Panc1 (cell line): ENCODE measurements around the gene SDC4. TPM values are rescaled to one million over a fixed set of nuclear protein-coding genes. Genes with fewer than 3 reads are reported as not detected.

Experiments used
- ATAC-seq: fragments of 200-7000 bp; cut with Tn5 transposase; 2 replicates; pipeline ENCODE4 v1.9.1; 2020; ENCODE audit warnings: mild to moderate bottlenecking, moderate library complexity
- BruUV-seq: library from RNA; stranded (reverse); fragments of 400-500 nt; replicated peaks from 2 replicates; lab custom pipeline; 2021; lab: Mats Ljungman, UMichigan
- CTCF ChIA-PET: fragments of 300-600 bp; sonication (Branson Sonifier 250); formaldehyde crosslinking; loops from one replicate; lab custom pipeline; 2022; ENCODE audit warnings: antibody characterized with exemption; lab: Charles Lee
- POLR2A ChIA-PET: fragments of 300-600 bp; sonication (Branson Sonifier 250); formaldehyde crosslinking; loops from one replicate; lab custom pipeline; 2022; ENCODE audit warnings: antibody characterized with exemption; lab: Charles Lee
- DNase-seq: peaks from one replicate; pipeline ENCODE4 v3.0.0-alpha.2; 2010; ENCODE audit warnings: low read depth, low spot score
- H3K27ac ChIP-seq: 2 replicates; pipeline ENCODE4 v1.5.1; 2011; ENCODE audit warnings: mild to moderate bottlenecking, low read length, inconsistent platforms
- H3K27me3 ChIP-seq: fragments of 200-500 bp; sonication (Bioruptor generic); 2 replicates; pipeline ENCODE4 v1.6.0; 2014; ENCODE audit warnings: low read length, inconsistent platforms; ENCODE audit not compliant: control insufficient read depth, insufficient read depth
- H3K36me3 ChIP-seq: fragments of 200-500 bp; sonication (Bioruptor generic); 2 replicates; pipeline ENCODE4 v1.5.1; 2014; ENCODE audit warnings: inconsistent platforms, mild to moderate bottlenecking, low read length, moderate library complexity; ENCODE audit not compliant: control insufficient read depth, insufficient read depth
- H3K4me1 ChIP-seq: 2 replicates; pipeline ENCODE4 v1.5.1; 2011; ENCODE audit warnings: inconsistent platforms, mild to moderate bottlenecking, low read length, moderate library complexity; ENCODE audit not compliant: control insufficient read depth, insufficient read depth
- H3K4me3 ChIP-seq, 2 experiments: 2 replicates each; pipeline ENCODE4 v1.5.1; 2011 to 2012; ENCODE audit warnings: low read depth in 2 of 2, low read length in 2 of 2, mild to moderate bottlenecking in 2 of 2, inconsistent platforms in 1 of 2, moderate library complexity in 1 of 2
- H3K9me3 ChIP-seq: fragments of 200-500 bp; sonication (Bioruptor generic); 2 replicates; pipeline ENCODE4 v1.5.1; 2014; ENCODE audit warnings: low read depth, mild to moderate bottlenecking, inconsistent platforms, low read length, moderate library complexity; ENCODE audit not compliant: control insufficient read depth, insufficient read depth
- POLR2AphosphoS5 ChIP-seq: IDR thresholded peaks from 2 replicates; pipeline ENCODE4 v1.6.1; 2012; ENCODE audit warnings: mild to moderate bottlenecking, low read depth, low read length, moderate library complexity
- REST ChIP-seq, 2 experiments: IDR thresholded peaks; 2 replicates each; pipeline ENCODE4 v1.6.1; 2011 to 2012; ENCODE audit warnings: low read depth in 2 of 2, control low read depth in 1 of 2, low read length in 1 of 2, mild to moderate bottlenecking in 1 of 2, moderate library complexity in 1 of 2; ENCODE audit not compliant: insufficient read depth in 1 of 2
- SIN3A ChIP-seq: IDR thresholded peaks from 2 replicates; pipeline ENCODE4 v1.6.1; 2012; ENCODE audit warnings: low read depth, mild to moderate bottlenecking, low read length, moderate library complexity, borderline replicate concordance; ENCODE audit not compliant: insufficient read depth
- TCF7L2 ChIP-seq: IDR thresholded peaks from 2 replicates; pipeline ENCODE4 v1.6.1; 2011; ENCODE audit warnings: mild to moderate bottlenecking, low read depth, low read length, inconsistent platforms
- in situ Hi-C: cut with HindIII; loops from 2 replicates; pipeline ENCODE4 v1.10.0; 2016; ENCODE audit warnings: low sequenced_read_pairs, low pct_unique_long_range_greater_than_20kb
- intact Hi-C: fragments of 100-400 bp; cut with micrococcal nuclease; formaldehyde crosslinking; loops from one replicate; pipeline ENCODE4 v1.10.0; 2022; ENCODE audit not compliant: unreplicated experiment
- total RNA-seq: library from RNA; stranded (reverse); gene quantifications from one replicate; pipeline ENCODE4 v1.2.1, GENCODE V29; 2021; ENCODE audit not compliant: unreplicated experiment
- TF ChIP-seq, protein P1 (sequence below): fragments of 450-650 bp; IDR thresholded peaks from 2 replicates; pipeline ENCODE4 v1.5.1; 2017; ENCODE audit warnings: mild to moderate bottlenecking

Gene SDC4
- total RNA-seq, 1 experiment from 2014 or later = 93.3 TPM

- H3K9me3 ChIP-seq = no peaks in the 10 kb centered on the region
- no peaks in the 10 kb centered on the region for H3K27me3 ChIP-seq
- H3K27ac ChIP-seq = no peak overlapping the region
- BruUV-seq = no TSS peak
- H3K4me1 ChIP-seq = peaks cover 5% of the 10 kb centered on the region; the same call in 1 of the 2 replicates
- POLR2A ChIA-PET = no interaction called here
- ATAC-seq (no peak), DNase-seq (no peak)
- CTCF ChIA-PET = no interaction called here
- TF ChIP-seq TCF7L2 (no peak), POLR2AphosphoS5 (no peak), SIN3A (no peak), REST (IDR thresholded peaks at IDR 0.05; ENCODE audit: insufficient read depth in 1 of 2, low read depth in 2 of 2, low read length in 1 of 2) (no peak)
- TF ChIP-seq, protein P1, sequence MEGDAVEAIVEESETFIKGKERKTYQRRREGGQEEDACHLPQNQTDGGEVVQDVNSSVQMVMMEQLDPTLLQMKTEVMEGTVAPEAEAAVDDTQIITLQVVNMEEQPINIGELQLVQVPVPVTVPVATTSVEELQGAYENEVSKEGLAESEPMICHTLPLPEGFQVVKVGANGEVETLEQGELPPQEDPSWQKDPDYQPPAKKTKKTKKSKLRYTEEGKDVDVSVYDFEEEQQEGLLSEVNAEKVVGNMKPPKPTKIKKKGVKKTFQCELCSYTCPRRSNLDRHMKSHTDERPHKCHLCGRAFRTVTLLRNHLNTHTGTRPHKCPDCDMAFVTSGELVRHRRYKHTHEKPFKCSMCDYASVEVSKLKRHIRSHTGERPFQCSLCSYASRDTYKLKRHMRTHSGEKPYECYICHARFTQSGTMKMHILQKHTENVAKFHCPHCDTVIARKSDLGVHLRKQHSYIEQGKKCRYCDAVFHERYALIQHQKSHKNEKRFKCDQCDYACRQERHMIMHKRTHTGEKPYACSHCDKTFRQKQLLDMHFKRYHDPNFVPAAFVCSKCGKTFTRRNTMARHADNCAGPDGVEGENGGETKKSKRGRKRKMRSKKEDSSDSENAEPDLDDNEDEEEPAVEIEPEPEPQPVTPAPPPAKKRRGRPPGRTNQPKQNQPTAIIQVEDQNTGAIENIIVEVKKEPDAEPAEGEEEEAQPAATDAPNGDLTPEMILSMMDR = no peak
- no peaks in the 10 kb centered on the region; the same call in 1 of the 2 replicates for H3K36me3 ChIP-seq
- no peak overlapping the region for H3K4me3 ChIP-seq
- intact Hi-C loops (no loop called here), in situ Hi-C loops (no loop called here)
Observed at GRCh38 chr20:45368221-45368980, 20.2 kb upstream of the SDC4 start.

DNA sequence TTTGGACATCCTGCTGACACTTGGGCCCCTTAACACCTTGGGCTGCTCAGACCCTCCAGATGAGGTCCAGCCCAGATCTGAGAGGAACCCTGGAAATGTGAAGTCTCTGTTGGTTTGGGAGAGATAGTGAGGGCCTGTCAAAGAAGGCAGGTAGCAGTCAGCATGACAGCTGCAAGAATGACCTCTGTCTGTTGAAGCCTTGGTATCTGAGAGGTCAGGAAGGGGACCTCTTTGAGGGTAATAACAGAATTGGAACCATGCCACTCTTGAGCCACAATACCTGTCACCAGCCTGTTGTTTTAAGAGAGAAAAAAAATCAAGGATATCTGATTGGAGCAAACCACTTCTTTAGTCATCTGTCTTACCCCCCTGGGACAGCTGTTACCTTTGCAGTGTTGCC is 18.9 kb upstream of the SDC4 start:
- intact Hi-C loops = no loop called here
- no peaks in the 10 kb centered on the region; the same call in 1 of the 2 replicates for H3K36me3 ChIP-seq
- H3K27me3 ChIP-seq = no peaks in the 10 kb centered on the region
- DNase-seq = no peak
- no TSS peak for BruUV-seq
- no peak overlapping the region for H3K27ac ChIP-seq
- POLR2A ChIA-PET = no interaction called here
- in situ Hi-C loops = no loop called here
- CTCF ChIA-PET = interaction anchor here (0.7 kb wide), 1 partner anchor 69 kb away, joined by 3 read pairs; no protein-coding TSS in a partner anchor
- H3K9me3 ChIP-seq = no peaks in the 10 kb centered on the region
- H3K4me3 ChIP-seq = no peak overlapping the region
- TF ChIP-seq REST (IDR thresholded peaks at IDR 0.05; ENCODE audit: insufficient read depth in 1 of 2, low read depth in 2 of 2, low read length in 1 of 2) (no peak), TCF7L2 (no peak), SIN3A (no peak), POLR2AphosphoS5 (no peak)
- TF ChIP-seq, protein P1 = no peak
- 0 out of 2 replicates have a peak, but pooled peaks cover under 1% of the 10 kb centered on the region for H3K4me1 ChIP-seq
- no peak for ATAC-seq
